ENCODE results near the gene ITGA7. TPM values are rescaled to one million over a fixed set of nuclear protein-coding genes. Genes with fewer than 3 reads are reported as not detected.

ITGA7 gene
- total and polyA plus RNA-seq, 2 of the 4 experiments (the other 2 are of a cell fraction), result 3.9 to 15.7 TPM

- H2BK20ac ChIP-seq (ENCODE audit: low read depth, low read length), result no peak overlapping the region
- peaks cover 10% of the 10 kb centered on the region; the same call in 1 of the 2 replicates for H3K9me1 ChIP-seq (ENCODE audit: insufficient read depth, low read length)
- ChIA-PET CTCF (no interaction called here), POLR2A (ENCODE audit: unreplicated experiment) (no interaction called here)
- H3K9me3 ChIP-seq (ENCODE audit: control insufficient read depth, insufficient read depth, low read length), result no peaks in the 10 kb centered on the region
- no TSS peak for BruUV-seq (replicated peaks)
- no peak overlapping the region for H3K56ac ChIP-seq (ENCODE audit: extremely low read depth, insufficient read depth, low read length)
- no peak overlapping the region for H2BK15ac ChIP-seq (ENCODE audit: low read depth, low read length)
- WGBS, 2 experiments (ENCODE audit: extremely low coverage in 2 of 2, insufficient read length in 1 of 2), result 21% methylated on average over 2 of the region's 3 CpGs; no CpG with 5 or more reads in 1 of the 2 experiments
- H4K8ac ChIP-seq (ENCODE audit: low read depth in 2 of 2, low read length in 2 of 2), result no peak overlapping the region
- peaks cover 18% of the 10 kb centered on the region for H3K36me3 ChIP-seq (ENCODE audit: control insufficient read depth, insufficient read depth, low read length)
- H4K20me1 ChIP-seq (ENCODE audit: insufficient read depth, low read length), result peaks cover 7% of the 10 kb centered on the region
- H3K4me2 ChIP-seq (ENCODE audit: low read depth, low read length), result peak overlapping the region; percentile 50
- TF ChIP-seq ELK1 (IDR thresholded peaks at IDR 0.05; ENCODE audit: borderline replicate concordance, low read depth, low read length) (no peak), CEBPB (IDR thresholded peaks at IDR 0.05; ENCODE audit: low read depth, low read length) (peak; percentile 64; the same call in 1 of the 2 replicates)
- DNase-seq (no peak), ATAC-seq (ENCODE audit: low read depth) (no peak)
- H3K23ac ChIP-seq (ENCODE audit: low read depth, low read length), result no peak overlapping the region
- H4K5ac ChIP-seq (ENCODE audit: low read depth, low read length), result no peak overlapping the region
- peak overlapping the region; percentile 23 for H3K9ac ChIP-seq (ENCODE audit: low read depth, low read length)
- no peak overlapping the region for H3K27ac ChIP-seq (ENCODE audit: insufficient read depth, low read length)
- H2AFZ ChIP-seq (replicated peaks; ENCODE audit: low read length, poor library complexity), result no peak overlapping the region
- no peak overlapping the region for H3K18ac ChIP-seq (ENCODE audit: low read depth, low read length)
- no peak overlapping the region for H2AK5ac ChIP-seq (ENCODE audit: low read depth, low read length)
- H3K27me3 ChIP-seq (ENCODE audit: control insufficient read depth, insufficient read depth, low read length), result no peaks in the 10 kb centered on the region
- in situ Hi-C loops (cut with MboI; ENCODE audit: low sequenced_read_pairs) (no loop called here), dilution Hi-C loops (cut with HindIII; ENCODE audit: low sequenced_read_pairs, unreplicated experiment) (no loop called here), intact Hi-C loops (cut with micrococcal nuclease) (no loop called here)
- H3K14ac ChIP-seq (replicated peaks; ENCODE audit: low read depth, low read length), result no peak overlapping the region
- no peak overlapping the region for H3K4ac ChIP-seq (ENCODE audit: low read depth, low read length)
- H4K91ac ChIP-seq (ENCODE audit: insufficient read depth, low read depth, low read length), result no peak overlapping the region
- no peak overlapping the region for H2BK120ac ChIP-seq (ENCODE audit: low read depth, low read length)
- H2BK5ac ChIP-seq (ENCODE audit: low read depth, low read length, poor library complexity, severe bottlenecking), result no peak overlapping the region
- H3K4me3 ChIP-seq (ENCODE audit: insufficient read depth, low read depth, low read length), result no peak overlapping the region
- peaks cover 2 to 32% of the 10 kb centered on the region in 2 experiments; a peak in 2 of 4 replicates for H3K79me1 ChIP-seq (ENCODE audit: low read depth in 1 of 2, low read length in 2 of 2)
- H2AK9ac ChIP-seq (replicated peaks; ENCODE audit: low read depth, low read length, poor library complexity), result no peak overlapping the region
- peaks cover 15% of the 10 kb centered on the region for H3K4me1 ChIP-seq (ENCODE audit: control insufficient read depth, insufficient read depth, low read length)
These were observed 38.6 kb upstream of the ITGA7 start for GRCh38 chr12:55746174-55746912.

Data from IMR-90 (cell line).